K562 (cell line): ENCODE data around the gene RNF128. TPM values are rescaled to one million over a fixed set of nuclear protein-coding genes. Genes with fewer than 3 reads are reported as not detected.

Experiments
- ATAC-seq: fragments of 200-7000 bp; cut with Tn5 transposase; 3 replicates; pipeline ENCODE4 v1.9.1; 2020; ENCODE audit warnings: moderate library complexity
- BruUV-seq: library from RNA; stranded (reverse); fragments of 400-500 nt; replicated peaks from 2 replicates; lab custom pipeline; 2021; lab: Mats Ljungman, UMichigan
- CTCF ChIA-PET: fragments of 300-600 bp; formaldehyde crosslinking; extraction: SDS; loops from one replicate; lab custom pipeline; 2021; ENCODE audit warnings: low intra/inter-chr PET ratio; lab: Yijun Ruan, JAX
- POLR2A ChIA-PET: fragments of 300-600, 350-650 bp; sonication (Branson Sonifier 250); formaldehyde crosslinking; extraction: SDS; loops from one replicate; lab custom pipeline; 2021; ENCODE audit warnings: antibody characterized with exemption, inconsistent platforms; lab: Yijun Ruan, JAX
- DNase-seq, 4 experiments: peaks; one replicate each; pipeline versions ENCODE4 v3.0.0 to v3.0.0-alpha.2; 2011 to 2018; ENCODE audit warnings: low spot score in 3 of 4, mixed read lengths in 3 of 4; ENCODE audit errors: extremely low read depth in 1 of 4
- FAIRE-seq: peaks from 2 replicates; lab custom pipeline; 2011; peaks lifted over from hg19 to GRCh38; lab: Jason Lieb, UNC
- H2AFZ ChIP-seq: 2 replicates; pipeline ENCODE4 v1.6.0; 2011; ENCODE audit warnings: low read depth, low read length, control low read depth, inconsistent platforms
- H3K27ac ChIP-seq: fragments of 200-600 bp; 3 replicates; pipeline ENCODE4 v1.8.0; 2011; ENCODE audit warnings: low read depth, mild to moderate bottlenecking, control low read depth, inconsistent platforms, low read length, moderate library complexity, mixed read lengths; ENCODE audit errors: extremely low read depth
- H3K27me3 ChIP-seq, 2 experiments: fragments of 300-600 bp in 1 of 2; 2 replicates in 1 of 2; 3 replicates in 1 of 2; pipeline versions ENCODE4 v1.6.0 to v1.8.0; 2011; ENCODE audit warnings: inconsistent platforms in 2 of 2, low read length in 2 of 2, mild to moderate bottlenecking in 1 of 2, mixed read lengths in 1 of 2, moderate library complexity in 1 of 2; ENCODE audit not compliant: control insufficient read depth in 2 of 2, insufficient read depth in 2 of 2
- H3K36me3 ChIP-seq: fragments of 300-600 bp; 3 replicates; pipeline ENCODE4 v1.8.0; 2011; ENCODE audit warnings: mild to moderate bottlenecking, low read length, inconsistent platforms; ENCODE audit not compliant: control insufficient read depth, insufficient read depth
- H3K4me1 ChIP-seq, 2 experiments: fragments of 200-600 bp in 1 of 2; replicated peaks in 1 of 2; 2 replicates in 1 of 2; 3 replicates in 1 of 2; pipeline versions ENCODE4 v1.5.1 to v1.8.0; 2011; ENCODE audit warnings: inconsistent platforms in 2 of 2, low read length in 2 of 2, mild to moderate bottlenecking in 1 of 2, mixed read lengths in 1 of 2, moderate library complexity in 1 of 2; ENCODE audit not compliant: control insufficient read depth in 2 of 2, insufficient read depth in 2 of 2
- H3K4me2 ChIP-seq: 2 replicates; pipeline ENCODE4 v1.6.1; 2011; ENCODE audit warnings: low read length, control low read depth, inconsistent platforms, mixed read lengths; ENCODE audit not compliant: insufficient read depth
- H3K4me3 ChIP-seq: fragments of 200-600 bp; sonication (generic), shearing (Covaris generic); 2 replicates; pipeline ENCODE4 v1.5.1; 2016; ENCODE audit warnings: control low read depth, inconsistent platforms
- H3K79me2 ChIP-seq: fragments of 200-600 bp; 3 replicates; pipeline ENCODE4 v1.8.0; 2011; ENCODE audit warnings: low read length, inconsistent platforms; ENCODE audit not compliant: control insufficient read depth, insufficient read depth
- H3K9ac ChIP-seq, 2 experiments: 2 replicates each; pipeline versions ENCODE4 v1.6.0 to v1.6.1; 2011; ENCODE audit warnings: low read depth in 2 of 2, low read length in 2 of 2, control low read depth in 1 of 2, inconsistent platforms in 1 of 2, mild to moderate bottlenecking in 1 of 2, mixed read lengths in 1 of 2; ENCODE audit not compliant: insufficient read depth in 1 of 2
- H3K9me1 ChIP-seq: one replicate; pipeline ENCODE4 v1.6.0; 2011; ENCODE audit warnings: inconsistent platforms, mild to moderate bottlenecking, low read length, moderate library complexity; ENCODE audit not compliant: control insufficient read depth, insufficient read depth
- H3K9me3 ChIP-seq: replicated peaks from 2 replicates; pipeline ENCODE4 v1.5.1; 2011; ENCODE audit warnings: low read depth, low read length, inconsistent platforms; ENCODE audit not compliant: control insufficient read depth, insufficient read depth
- H4K20me1 ChIP-seq: replicated peaks from 2 replicates; pipeline ENCODE4 v1.6.1; 2011; ENCODE audit warnings: low read length, inconsistent platforms, mixed read lengths; ENCODE audit not compliant: control insufficient read depth, insufficient read depth
- RAD21 ChIP-seq, 2 experiments: fragments of 250-450 bp in 1 of 2; fragments of 450-650 bp in 1 of 2; sonication (Bioruptor Pico) in 1 of 2; formaldehyde crosslinking in 1 of 2; IDR thresholded peaks in 1 of 2; conservative IDR thresholded peaks in 1 of 2; 2 replicates each; pipeline versions ENCODE4 v1.4.0 to v1.8.0; 2020 to 2022; ENCODE audit warnings: mild to moderate bottlenecking in 2 of 2, moderate library complexity in 1 of 2
- SLC30A9 ChIP-seq: fragments of 250-450 bp; sonication (Bioruptor Pico); IDR thresholded peaks from 2 replicates; pipeline ENCODE4 v1.8.0; 2022; ENCODE audit warnings: mild to moderate bottlenecking, moderate library complexity
- WGBS: fragments of 100-300 bp; shearing (Covaris generic); methylation state at CpG from one replicate; pipeline ENCODE4 v1.1.6; 2016; ENCODE audit warnings: low coverage, mixed read lengths; ENCODE audit not compliant: insufficient coverage; ENCODE audit errors: missing lambda C conversion rate; 5-methylcytosine and 5-hydroxymethylcytosine counted together
- in situ Hi-C: fragments of 300-500 bp; cut with MboI; formaldehyde crosslinking; loops from 4 replicates; pipeline ENCODE4 v1.15.0; 2018; ENCODE audit warnings: inconsistent platforms, mixed read lengths
- intact Hi-C: fragments of 100-400 bp; cut with micrococcal nuclease; formaldehyde crosslinking; loops from 2 replicates; pipeline ENCODE4 v1.14.2; 2022
- polyA plus RNA-seq, 8 experiments: library from polyadenylated mRNA; depleted of rRNA in 4 of 8; stranded (reverse) in 5 of 8; unstranded in 3 of 8; fragments of >200 nt; fragmentation: Nextera tagmentation in 2 of 8; fragmentation: Illumina TruSeq in 1 of 8; extraction: Ambion mirVana in 2 of 8; extraction: Trizol in 1 of 8; gene quantifications; 2 replicates each; pipeline versions ENCODE4 v1.2.1 to v1.2.3, GENCODE V29; 2011 to 2014; ENCODE audit warnings: inconsistent platforms in 1 of 8, missing spikeins in 1 of 8
- total RNA-seq, 7 experiments: library from RNA; depleted of rRNA in 6 of 7; stranded (reverse); fragments of >200 nt in 6 of 7; fragmentation: Illumina TruSeq in 2 of 7; extraction: Trizol in 2 of 7; gene quantifications; 2 replicates each; pipeline versions ENCODE4 v1.2.1 to v1.2.3, GENCODE V29; 2011 to 2021; ENCODE audit warnings: low replicate concordance in 1 of 7
- TF ChIP-seq, protein P1 (sequence below), 3 experiments: IDR thresholded peaks in 2 of 3; conservative IDR thresholded peaks in 1 of 3; 2 replicates each; pipeline ENCODE4 v1.5.1; 2011 to 2012; ENCODE audit warnings: low read length in 3 of 3, mild to moderate bottlenecking in 3 of 3, control low read depth in 2 of 3, improper control_type of control experiment in 1 of 3, inconsistent platforms in 1 of 3, low read depth in 1 of 3, mixed read lengths in 1 of 3, moderate library complexity in 1 of 3; ENCODE audit not compliant: insufficient read depth in 2 of 3

RNF128 gene
- total and polyA plus RNA-seq, 9 of the 15 experiments (the other 6 are each of a cell fraction or from before 2014, with no cell fraction given) = 0.07 TPM; not detected in 8

DNA sequence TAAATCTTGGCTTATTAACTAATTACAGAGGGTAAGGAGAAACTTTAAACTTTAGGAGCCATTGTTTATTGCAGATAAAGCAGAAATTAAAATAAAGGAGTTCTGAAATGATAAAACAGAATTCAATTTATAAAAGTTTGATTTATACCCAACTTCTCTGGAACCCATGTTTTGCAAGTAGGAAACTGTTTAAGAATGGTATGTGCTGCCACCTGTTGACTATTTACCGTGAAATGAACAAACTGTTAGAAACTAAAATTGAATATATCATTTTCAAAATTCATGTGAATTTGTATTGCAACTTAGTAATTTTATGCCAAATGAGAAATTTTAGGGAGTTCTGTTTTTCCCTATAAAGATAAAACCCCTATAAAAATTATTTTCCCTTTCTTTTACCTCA, 65.0 kb downstream of the RNF128 start:
- ChIA-PET CTCF (interaction anchor here (2.3 kb wide), 1 partner anchor 310 kb away, joined by 6 read pairs; no protein-coding TSS in a partner anchor), POLR2A (no interaction called here)
- intact Hi-C loops = loop anchor here (2.0 kb wide), 1 partner anchor 311 kb away; no protein-coding TSS in a partner anchor
- H3K27ac ChIP-seq = no peak overlapping the region
- no peaks in the 10 kb centered on the region for H3K9me3 ChIP-seq
- in situ Hi-C loops = no loop called here
- no peak overlapping the region for H3K4me2 ChIP-seq
- ATAC-seq (no peak), FAIRE-seq (no peak), DNase-seq (no peak)
- no peak overlapping the region for H3K4me3 ChIP-seq
- no peaks in the 10 kb centered on the region for H3K36me3 ChIP-seq
- no peaks in the 10 kb centered on the region for H3K9me1 ChIP-seq
- H3K27me3 ChIP-seq = no peaks in the 10 kb centered on the region
- no peaks in the 10 kb centered on the region for H3K4me1 ChIP-seq
- H3K79me2 ChIP-seq = no peaks in the 10 kb centered on the region
- 0% methylated on average over 1 of the region's 1 CpG for WGBS
- H2AFZ ChIP-seq = no peak overlapping the region
- TF ChIP-seq SLC30A9 (CRISPR knock-in tag) (no peak), RAD21 (CRISPR knock-in tag; conservative IDR thresholded peaks at IDR 0.05 in 1 of 2, IDR thresholded peaks at IDR 0.05 in 1 of 2) (peak in 1 of 2 experiments; percentile 30; a peak in 2 of 4 replicates)
- TF ChIP-seq, protein P1, sequence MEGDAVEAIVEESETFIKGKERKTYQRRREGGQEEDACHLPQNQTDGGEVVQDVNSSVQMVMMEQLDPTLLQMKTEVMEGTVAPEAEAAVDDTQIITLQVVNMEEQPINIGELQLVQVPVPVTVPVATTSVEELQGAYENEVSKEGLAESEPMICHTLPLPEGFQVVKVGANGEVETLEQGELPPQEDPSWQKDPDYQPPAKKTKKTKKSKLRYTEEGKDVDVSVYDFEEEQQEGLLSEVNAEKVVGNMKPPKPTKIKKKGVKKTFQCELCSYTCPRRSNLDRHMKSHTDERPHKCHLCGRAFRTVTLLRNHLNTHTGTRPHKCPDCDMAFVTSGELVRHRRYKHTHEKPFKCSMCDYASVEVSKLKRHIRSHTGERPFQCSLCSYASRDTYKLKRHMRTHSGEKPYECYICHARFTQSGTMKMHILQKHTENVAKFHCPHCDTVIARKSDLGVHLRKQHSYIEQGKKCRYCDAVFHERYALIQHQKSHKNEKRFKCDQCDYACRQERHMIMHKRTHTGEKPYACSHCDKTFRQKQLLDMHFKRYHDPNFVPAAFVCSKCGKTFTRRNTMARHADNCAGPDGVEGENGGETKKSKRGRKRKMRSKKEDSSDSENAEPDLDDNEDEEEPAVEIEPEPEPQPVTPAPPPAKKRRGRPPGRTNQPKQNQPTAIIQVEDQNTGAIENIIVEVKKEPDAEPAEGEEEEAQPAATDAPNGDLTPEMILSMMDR (IDR thresholded peaks at IDR 0.05 in 2 of 3, conservative IDR thresholded peaks at IDR 0.05 in 1 of 3; ENCODE audit: insufficient read depth in 2 of 3, low read depth in 1 of 3, low read length in 3 of 3) = peak in 1 of 3 experiments; percentile 22; a peak in 1 of 6 replicates
- BruUV-seq = no TSS peak
- no peaks in the 10 kb centered on the region for H4K20me1 ChIP-seq
- H3K9ac ChIP-seq = no peak overlapping the region
